ENCODE results near the gene TARBP2. TPM values are rescaled to one million over a fixed set of nuclear protein-coding genes. Genes with fewer than 3 reads are reported as not detected.

TARBP2 gene
- 44.2 to 67.4 TPM (median 56.3 TPM) in 5 replicates for total RNA-seq (2022; extraction: Qiagen RNA extraction; ENCODE audit: low read depth)

GRCh38 chr12:53500776-53501614, at the start of gene TARBP2:
TSS of gene TARBP2 (plus strand) at chr12:53501283. CDS start at chr12:53501409, 126 bp downstream.

GRCh38 chr12:53451661-53452158, 49.4 kb upstream of the TARBP2 start, which contains the start of gene PCBP2:
TSS of gene PCBP2 (plus strand) at chr12:53452102. CDS start at chr12:53454801, 2,699 bp downstream.

GRCh38 chr12:53499266-53500141, 1.6 kb upstream of the TARBP2 start, which contains the start of gene MAP3K12:
TSS of gene MAP3K12 (minus strand) at chr12:53499458. CDS start at chr12:53487391, 12,067 bp downstream.

GRCh38 chr12:53506881-53507602, 6.0 kb downstream of the TARBP2 start, which contains the start of gene NPFF:
TSS of gene NPFF (minus strand) at chr12:53507484. CDS start at chr12:53507474, 10 bp downstream.

Other genes with a start within 250 kb of the TARBP2 start
- 15.6 to 25.1 TPM (median 20.0 TPM) in 5 replicates for gene ESPL1, start 233.0 kb upstream of the TARBP2 start, total RNA-seq (2022; extraction: Qiagen RNA extraction; ENCODE audit: low read depth)
- 495 to 550 TPM (median 496 TPM) in 5 replicates for gene PFDN5, start 205.7 kb upstream of the TARBP2 start, total RNA-seq (2022; extraction: Qiagen RNA extraction; ENCODE audit: low read depth)
- 85.4 to 102 TPM (median 93.8 TPM) in 5 replicates for gene MYG1, start 201.6 kb upstream of the TARBP2 start, total RNA-seq (2022; extraction: Qiagen RNA extraction; ENCODE audit: low read depth)
- 70.5 to 85.4 TPM (median 78.7 TPM) in 5 replicates for gene AAAS, start 179.7 kb upstream of the TARBP2 start, total RNA-seq (2022; extraction: Qiagen RNA extraction; ENCODE audit: low read depth)
- not detected in 5 replicates for gene SP7, start 164.9 kb upstream of the TARBP2 start, total RNA-seq (2022; extraction: Qiagen RNA extraction; ENCODE audit: low read depth)
- 22.3 to 29.9 TPM (median 28.6 TPM) in 5 replicates for gene SP1, start 121.1 kb upstream of the TARBP2 start, total RNA-seq (2022; extraction: Qiagen RNA extraction; ENCODE audit: low read depth)
- 0.92 to 2.6 TPM (median 1.9 TPM) in 5 replicates for gene AMHR2, start 77.4 kb upstream of the TARBP2 start, total RNA-seq (2022; extraction: Qiagen RNA extraction; ENCODE audit: low read depth)
- 304 to 405 TPM (median 367 TPM) in 5 replicates for gene PRR13, start 59.5 kb upstream of the TARBP2 start, total RNA-seq (2022; extraction: Qiagen RNA extraction; ENCODE audit: low read depth)
- gene PCBP2, start 49.2 kb upstream of the TARBP2 start, total RNA-seq (2022; extraction: Qiagen RNA extraction; ENCODE audit: low read depth) = 655 to 691 TPM (median 670 TPM) in 5 replicates
- gene MAP3K12, start 1.8 kb upstream of the TARBP2 start, total RNA-seq (2022; extraction: Qiagen RNA extraction; ENCODE audit: low read depth) = 11.1 to 16.8 TPM (median 14.7 TPM) in 5 replicates
- 0.17 TPM in 1 of 5 replicates, not detected in the others for gene NPFF, start 6.2 kb downstream of the TARBP2 start, total RNA-seq (2022; extraction: Qiagen RNA extraction; ENCODE audit: low read depth)
- gene ATF7, start 125.1 kb downstream of the TARBP2 start, total RNA-seq (2022; extraction: Qiagen RNA extraction; ENCODE audit: low read depth) = 16.8 to 20.4 TPM (median 18.3 TPM) in 5 replicates
- gene ATP5MC2, start 174.8 kb downstream of the TARBP2 start, total RNA-seq (2022; extraction: Qiagen RNA extraction; ENCODE audit: low read depth) = 572 to 701 TPM (median 650 TPM) in 5 replicates
- 19.3 to 23.1 TPM (median 22.6 TPM) in 5 replicates for gene CALCOCO1, start 226.2 kb downstream of the TARBP2 start, total RNA-seq (2022; extraction: Qiagen RNA extraction; ENCODE audit: low read depth)